Measurements from ENCODE around the gene PSMD8. TPM values are rescaled to one million over a fixed set of nuclear protein-coding genes. Genes with fewer than 3 reads are reported as not detected.
A peak's percentile ranks its signal among the peaks of the same experiment; 100 is the strongest.

The PSMD8 gene
- total RNA-seq, 6 experiments from 2014 or later, result 69.2 to 181 (median 75.2) TPM

DNA sequence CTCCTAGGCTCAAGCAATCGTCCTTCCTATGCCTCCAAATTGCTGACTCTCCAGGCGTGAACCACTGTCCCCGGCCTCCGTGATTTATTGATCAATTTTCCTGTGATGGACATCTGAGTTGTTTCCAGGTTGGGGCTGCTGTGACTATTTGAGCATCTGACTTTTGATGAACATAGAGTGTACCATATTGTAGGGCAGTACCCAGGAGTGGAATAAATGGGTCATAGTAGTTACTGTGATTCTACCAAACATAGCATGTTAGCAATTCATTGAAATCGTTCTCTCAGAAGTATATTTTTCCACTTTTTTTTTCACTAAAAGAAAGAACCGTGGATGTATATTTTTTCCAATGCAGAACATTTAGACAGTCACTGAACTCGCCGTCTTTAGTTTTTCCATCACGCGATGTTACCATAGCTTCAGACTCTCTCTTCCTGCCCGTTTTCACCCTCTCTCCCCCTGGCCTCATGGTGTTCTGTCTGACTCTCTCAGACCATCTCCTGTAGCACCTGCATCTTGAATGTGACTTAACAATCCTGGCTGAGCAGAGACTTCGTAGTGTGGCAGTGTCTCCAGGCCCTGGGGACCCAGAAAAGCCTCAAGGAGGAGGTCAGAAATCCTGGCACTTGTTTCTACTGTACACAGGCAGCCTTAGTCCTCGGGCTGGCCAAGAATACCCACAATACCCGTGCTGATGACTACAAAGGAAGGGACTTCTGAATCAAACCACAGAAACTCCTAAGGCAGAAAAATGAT, 54.9 kb downstream of the PSMD8 start:
- no peak overlapping the region for H3K27ac ChIP-seq
- intact Hi-C loops (cut with DNase I), result no loop called here
- H3K36me3 ChIP-seq, result no peaks in the 10 kb centered on the region
- 36% methylated on average over 14 of the region's 14 CpGs for WGBS (ENCODE audit: insufficient coverage, low coverage, low lambda C conversion rate, missing lambda C conversion rate)
- no peak for TF ChIP-seq POLR2A (IDR thresholded peaks at IDR 0.05)
- TF ChIP-seq CTCF (IDR thresholded peaks at IDR 0.05), result no peak
- DNase-seq, result no peak
- H3K4me3 ChIP-seq, result no peak overlapping the region
- no peaks in the 10 kb centered on the region for H3K4me1 ChIP-seq
- no peaks in the 10 kb centered on the region for H3K9me3 ChIP-seq
- ATAC-seq, result no peak
- no peaks in the 10 kb centered on the region for H3K27me3 ChIP-seq

- no peak for TF ChIP-seq POLR2A (IDR thresholded peaks at IDR 0.05)
- H3K27me3 ChIP-seq, result peaks cover 3 to 4% of the 10 kb centered on the region in 2 donors
- ATAC-seq, result no peak
Observed at GRCh38 chr19:38429811-38430156, 55.4 kb downstream of the PSMD8 start.

GRCh38 chr19:38430931-38431330, 56.6 kb downstream of the PSMD8 start:
- ATAC-seq (no peak), DNase-seq (no peak)
- TF ChIP-seq CTCF (IDR thresholded peaks at IDR 0.05), result no peak
- TF ChIP-seq POLR2A (IDR thresholded peaks at IDR 0.05), result no peak
- intact Hi-C loops (cut with DNase I), result no loop called here
- H3K27me3 ChIP-seq, result peaks cover 4 to 7% of the 10 kb centered on the region in 2 donors
- no peaks in the 10 kb centered on the region for H3K36me3 ChIP-seq
- no peak overlapping the region for H3K4me3 ChIP-seq
- H3K4me1 ChIP-seq, result no peaks in the 10 kb centered on the region
- 79% methylated on average over 4 of the region's 7 CpGs for WGBS (ENCODE audit: insufficient coverage, low coverage, low lambda C conversion rate, missing lambda C conversion rate)
- H3K9me3 ChIP-seq, result no peaks in the 10 kb centered on the region
- H3K27ac ChIP-seq, result no peak overlapping the region

More at GRCh38 chr19:38429811-38430156, 55.4 kb downstream of the PSMD8 start:
- H3K27ac ChIP-seq, result no peak overlapping the region
- 62% methylated on average over 2 of the region's 2 CpGs for WGBS (ENCODE audit: insufficient coverage, low coverage, low lambda C conversion rate, missing lambda C conversion rate)
- H3K9me3 ChIP-seq, result no peaks in the 10 kb centered on the region
- H3K36me3 ChIP-seq, result no peaks in the 10 kb centered on the region
- DNase-seq, result no peak
- intact Hi-C loops (cut with DNase I), result no loop called here
- no peaks in the 10 kb centered on the region for H3K4me1 ChIP-seq
- H3K4me3 ChIP-seq, result no peak overlapping the region

DNA sequence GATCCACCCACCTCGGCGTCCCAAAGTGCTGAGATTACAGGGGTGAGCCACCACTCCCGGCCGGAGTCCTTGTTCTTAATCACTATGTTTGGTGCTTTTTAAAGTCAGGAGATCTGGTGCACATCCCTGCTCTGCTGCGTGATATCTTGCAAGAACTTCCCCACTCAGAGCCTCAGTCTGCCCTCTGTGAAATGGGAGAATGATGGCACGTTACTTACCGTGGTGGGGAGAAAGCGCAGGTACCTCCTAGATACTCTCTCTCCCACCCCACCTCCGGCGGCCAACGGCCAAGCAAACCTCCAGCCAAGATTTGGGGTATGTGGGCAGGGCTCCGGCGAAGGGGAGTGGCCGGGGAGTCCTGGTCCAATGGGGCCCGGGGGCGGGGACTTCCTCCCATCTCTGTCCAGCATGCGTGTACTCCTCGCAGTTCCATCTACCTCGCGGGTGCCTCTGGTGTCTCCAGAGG, 58.9 kb downstream of the PSMD8 start, which contains the start of gene RYR1:
RYR1 (plus strand) TSS at position 424 of the 466 bp plus-strand sequence. CDS start 139 bp downstream, outside the sequence.
- WGBS (ENCODE audit: insufficient coverage, low coverage, low lambda C conversion rate, missing lambda C conversion rate), result 17% methylated on average over 10 of the region's 20 CpGs
- peaks cover 4 to 7% of the 10 kb centered on the region in 2 donors for H3K27me3 ChIP-seq
- ATAC-seq, result peak; percentile 61 to 76 (median 71)

More for the DNA sequence above, 58.9 kb downstream of the PSMD8 start, which contains the start of gene RYR1:
- Histone ChIP-seq H3K36me3 (no peaks in the 10 kb centered on the region), H3K4me1 (no peaks in the 10 kb centered on the region), H3K27ac (no peak within 1 kb of the TSS), H3K4me3 (no peak within 1 kb of the TSS), H3K9me3 (no peaks in the 10 kb centered on the region)
- TF ChIP-seq CTCF (IDR thresholded peaks at IDR 0.05) (no peak), POLR2A (IDR thresholded peaks at IDR 0.05) (no peak)
- peak in 2 of 3 donors; percentile 57 to 73 for DNase-seq
- intact Hi-C loops (cut with DNase I), result no loop called here

Other genes with a start within 250 kb of the PSMD8 start
- gene DPF1, start 150.3 kb upstream of the PSMD8 start, total RNA-seq, result not detected
- gene PPP1R14A, start 118.2 kb upstream of the PSMD8 start, total RNA-seq, result 1 to 10 TPM; 2.7 to 8.7 (median 6.7) TPM
- gene SPINT2, start 110.0 kb upstream of the PSMD8 start, total RNA-seq, result 10 to 100 TPM in 1 of 6 experiments, 1 to 10 TPM in 5; 3.5 to 19.1 (median 6.2) TPM
- 1 to 10 TPM in 1 of 6 experiments, not detected in 5; 1.8 TPM for gene C19orf33, start 70.3 kb upstream of the PSMD8 start, total RNA-seq
- gene YIF1B, start 58.6 kb upstream of the PSMD8 start, total RNA-seq, result 10 to 100 TPM; 26.3 to 69.7 (median 42.0) TPM
- gene KCNK6, start 54.7 kb upstream of the PSMD8 start, total RNA-seq, result 1 to 10 TPM; 1.1 to 3.1 (median 2.2) TPM
- 1 to 10 TPM in 4 of 6 experiments, under 1 TPM in 1, not detected in 1; 0.69 to 4.4 (median 2.4) TPM for gene CATSPERG, start 38.7 kb upstream of the PSMD8 start, total RNA-seq
- not detected for gene GGN, start 13.5 kb downstream of the PSMD8 start, total RNA-seq
- under 1 TPM in 4 of 6 experiments, not detected in 2; 0.12 to 0.37 (median 0.22) TPM for gene SPRED3, start 14.1 kb downstream of the PSMD8 start, total RNA-seq
- gene FAM98C, start 28.5 kb downstream of the PSMD8 start, total RNA-seq, result 10 to 100 TPM in 3 of 6 experiments, 1 to 10 TPM in 3; 7.6 to 19.8 (median 9.8) TPM
- 1 to 10 TPM in 2 of 6 experiments, under 1 TPM in 4; 0.77 to 1.5 (median 0.93) TPM for gene RASGRP4, start 51.6 kb downstream of the PSMD8 start, total RNA-seq
- gene RYR1, start 59.1 kb downstream of the PSMD8 start, total RNA-seq, result 1 to 10 TPM in 1 of 6 experiments, under 1 TPM in 5; 0.12 to 1.1 (median 0.49) TPM
- 1 to 10 TPM in 5 of 6 experiments, under 1 TPM in 1; 0.93 to 3.1 (median 2.0) TPM for gene MAP4K1, start 243.4 kb downstream of the PSMD8 start, total RNA-seq
- gene EIF3K, start 244.6 kb downstream of the PSMD8 start, total RNA-seq, result 100 to 1,000 TPM in 4 of 6 experiments, 10 to 100 TPM in 2; 86.3 to 305 (median 116) TPM